A673 (cell line): ENCODE results near the gene BLVRB. TPM values are rescaled to one million over a fixed set of nuclear protein-coding genes. Genes with fewer than 3 reads are reported as not detected.
"Not testable (repeated sequence)": the region's sequence is repeated elsewhere in the genome, so short reads cannot be mapped to it uniquely, and the experiment has no call there.

Experiments
- BruUV-seq: library from RNA; stranded (reverse); fragments of 400-500 nt; replicated peaks from 2 replicates; lab custom pipeline; 2021; lab: Mats Ljungman, UMichigan
- CTCF ChIA-PET: fragments of 300-600 bp; sonication (Branson Sonifier 250); formaldehyde crosslinking; loops from one replicate; lab custom pipeline; 2022; ENCODE audit warnings: antibody characterized with exemption; lab: Charles Lee
- POLR2A ChIA-PET: fragments of 300-600 bp; sonication (Branson Sonifier 250); formaldehyde crosslinking; loops from one replicate; lab custom pipeline; 2022; ENCODE audit warnings: antibody characterized with exemption; ENCODE audit not compliant: low non-redundant PET; lab: Charles Lee
- DNase-seq: peaks from one replicate; pipeline ENCODE4 v3.0.0-alpha.2; 2015; ENCODE audit warnings: low spot score
- H3K27ac ChIP-seq: fragments of 200-600 bp; sonication (generic); 2 replicates; pipeline ENCODE4 v1.5.1; 2016; ENCODE audit warnings: mixed run types, low read depth, mild to moderate bottlenecking, mixed read lengths, antibody characterized with exemption, low read length; ENCODE audit not compliant: poor library complexity, severe bottlenecking
- H3K27me3 ChIP-seq: fragments of 200-600 bp; sonication (generic); replicated peaks from 2 replicates; pipeline ENCODE4 v1.6.1; 2017; ENCODE audit warnings: mixed run types, low read depth, mild to moderate bottlenecking, mixed read lengths, antibody characterized with exemption, low read length; ENCODE audit not compliant: insufficient read depth, poor library complexity
- H3K36me3 ChIP-seq: fragments of 200-600 bp; sonication (generic); 2 replicates; pipeline ENCODE4 v1.6.1; 2016; ENCODE audit warnings: mixed run types, mild to moderate bottlenecking, mixed read lengths, antibody characterized with exemption, low read length; ENCODE audit not compliant: insufficient read depth, poor library complexity, severe bottlenecking
- H3K4me1 ChIP-seq: fragments of 200-600 bp; sonication (generic); 2 replicates; pipeline ENCODE4 v1.6.1; 2017; ENCODE audit warnings: mixed run types, mild to moderate bottlenecking, mixed read lengths, antibody characterized with exemption, low read length; ENCODE audit not compliant: insufficient read depth, poor library complexity, severe bottlenecking
- H3K4me3 ChIP-seq: fragments of 200-600 bp; sonication (generic); 2 replicates; pipeline ENCODE4 v1.5.1; 2016; ENCODE audit warnings: low read depth, mixed run types, mild to moderate bottlenecking, mixed read lengths, low read length; ENCODE audit not compliant: poor library complexity, severe bottlenecking
- H3K9me3 ChIP-seq: fragments of 200-600 bp; sonication (generic); 2 replicates; pipeline ENCODE4 v1.6.1; 2016; ENCODE audit warnings: mixed run types, low read depth, mild to moderate bottlenecking, mixed read lengths, antibody characterized with exemption, low read length; ENCODE audit not compliant: poor library complexity, severe bottlenecking
- CTCF ChIP-seq: fragments of 300-800, 200-600 bp; sonication (generic); conservative IDR thresholded peaks from 2 replicates; pipeline ENCODE4 v1.5.1; 2017; ENCODE audit warnings: low read depth, mild to moderate bottlenecking, antibody characterized with exemption, low read length, moderate library complexity, mixed read lengths
- EZH2 ChIP-seq: fragments of 200-600 bp; sonication (generic); IDR thresholded peaks from 2 replicates; pipeline ENCODE4 v1.6.1; 2017; ENCODE audit warnings: borderline replicate concordance, low read depth, mild to moderate bottlenecking, mixed read lengths, antibody characterized with exemption, low read length; ENCODE audit not compliant: poor library complexity, severe bottlenecking
- intact Hi-C: fragments of 100-400 bp; cut with micrococcal nuclease; formaldehyde crosslinking; loops from one replicate; pipeline ENCODE4 v1.10.0; 2022; ENCODE audit not compliant: unreplicated experiment
- total RNA-seq: library from RNA; stranded (reverse); gene quantifications from 2 replicates; pipeline ENCODE4 v1.2.3, GENCODE V29; 2021

BLVRB gene
- total RNA-seq, 1 experiment from 2014 or later = 36.1 TPM

- POLR2A ChIA-PET = no interaction called here
- H3K27me3 ChIP-seq = no peaks in the 10 kb centered on the region
- peak overlapping the region; percentile 87 for H3K27ac ChIP-seq
- BruUV-seq = TSS peak; percentile 98
- CTCF ChIA-PET = interaction anchor here (0.6 kb wide), 1 partner anchor 30 kb away, joined by 4 read pairs; no protein-coding TSS in a partner anchor
- H3K4me1 ChIP-seq = peaks cover 11% of the 10 kb centered on the region
- peak overlapping the region; percentile 40 for H3K4me3 ChIP-seq
- H3K9me3 ChIP-seq = no peaks in the 10 kb centered on the region
- H3K36me3 ChIP-seq = no peaks in the 10 kb centered on the region
- peak; percentile 87 for DNase-seq
- intact Hi-C loops = no loop called here
- TF ChIP-seq CTCF (no peak), EZH2 (no peak)
Observed at GRCh38 chr19:40433391-40434216, 31.9 kb downstream of the BLVRB start.

- H3K4me1 ChIP-seq = peaks cover 11% of the 10 kb centered on the region
- H3K9me3 ChIP-seq, DNase-seq, H3K36me3 ChIP-seq, BruUV-seq, intact Hi-C loops, H3K27me3 ChIP-seq: not testable (repeated sequence)
- ChIA-PET CTCF (interaction anchor here (0.6 kb wide), 1 partner anchor 31 kb away, joined by 4 read pairs; no protein-coding TSS in a partner anchor), POLR2A (interaction anchor here (0.7 kb wide), 1 partner anchor 24 kb away, joined by 3 read pairs; no protein-coding TSS in a partner anchor)
- peak overlapping the region; percentile 40 for H3K4me3 ChIP-seq
- peak overlapping the region; percentile 87 for H3K27ac ChIP-seq
Observed at GRCh38 chr19:40432760-40433159, 32.8 kb downstream of the BLVRB start.

- ChIA-PET POLR2A (no interaction called here), CTCF (no interaction called here)
- intact Hi-C loops = no loop called here
- Histone ChIP-seq H3K27ac (no peak overlapping the region), H3K36me3 (no peaks in the 10 kb centered on the region), H3K27me3 (no peaks in the 10 kb centered on the region), H3K4me1 (peaks cover 11% of the 10 kb centered on the region), H3K4me3 (no peak overlapping the region), H3K9me3 (no peaks in the 10 kb centered on the region)
- no peak for DNase-seq
- no peak for TF ChIP-seq CTCF
- TF ChIP-seq EZH2 = no peak
- BruUV-seq = no TSS peak
Observed at GRCh38 chr19:40431698-40432097, 33.8 kb downstream of the BLVRB start.

GRCh38 chr19:40430242-40430641, 35.3 kb downstream of the BLVRB start:
- H3K36me3 ChIP-seq, intact Hi-C loops, BruUV-seq, CTCF ChIA-PET, H3K27ac ChIP-seq, POLR2A ChIA-PET, H3K4me3 ChIP-seq, H3K9me3 ChIP-seq, H3K27me3 ChIP-seq, DNase-seq: not testable (repeated sequence)
- H3K4me1 ChIP-seq = peaks cover 11% of the 10 kb centered on the region

GRCh38 chr19:40428197-40428596, 37.3 kb downstream of the BLVRB start:
- DNase-seq, CTCF ChIA-PET, POLR2A ChIA-PET, H3K36me3 ChIP-seq, H3K4me3 ChIP-seq, BruUV-seq, H3K9me3 ChIP-seq, H3K27ac ChIP-seq, H3K4me1 ChIP-seq, H3K27me3 ChIP-seq: not testable (repeated sequence)
- intact Hi-C loops = loop anchor here (5.0 kb wide), 2 partner anchors 94 to 126 kb away; no protein-coding TSS in a partner anchor
